Karpas-422 (cell line): ENCODE measurements around the gene FMO2. TPM values are rescaled to one million over a fixed set of nuclear protein-coding genes. Genes with fewer than 3 reads are reported as not detected.

Experiments
- DNase-seq: peaks from one replicate; pipeline ENCODE4 v3.0.0-alpha.2; 2015
- H2AFZ ChIP-seq: fragments of 200-600 bp; sonication (generic); 2 replicates; pipeline ENCODE4 v1.6.1; 2014; ENCODE audit warnings: antibody characterized with exemption, low read length, mixed read lengths
- H3K27ac ChIP-seq: fragments of 200-600 bp; sonication (generic); 2 replicates; pipeline ENCODE4 v1.5.1; 2014; ENCODE audit warnings: mild to moderate bottlenecking, low read length, moderate library complexity
- H3K27me3 ChIP-seq: fragments of 200-600 bp; sonication (generic); 2 replicates; pipeline ENCODE4 v1.6.1; 2014; ENCODE audit warnings: low read length, mixed read lengths
- H3K36me3 ChIP-seq: fragments of 200-600 bp; sonication (generic); 2 replicates; pipeline ENCODE4 v1.6.1; 2014; ENCODE audit warnings: low read length, mixed read lengths; ENCODE audit not compliant: insufficient read depth
- H3K4me1 ChIP-seq: fragments of 200-600 bp; sonication (generic); 2 replicates; pipeline ENCODE4 v1.6.1; 2014; ENCODE audit warnings: mild to moderate bottlenecking, low read length, mixed read lengths
- H3K4me2 ChIP-seq: fragments of 200-600 bp; sonication (generic); 2 replicates; pipeline ENCODE4 v1.6.1; 2014; ENCODE audit warnings: low read length, low read depth, mild to moderate bottlenecking; ENCODE audit not compliant: poor library complexity, severe bottlenecking
- H3K4me3 ChIP-seq: fragments of 200-600 bp; sonication (generic); 2 replicates; pipeline ENCODE4 v1.5.1; 2014; ENCODE audit warnings: mild to moderate bottlenecking, antibody characterized with exemption, low read length, mixed read lengths
- H3K79me2 ChIP-seq: fragments of 200-600 bp; sonication (generic); 2 replicates; pipeline ENCODE4 v1.6.1; 2014; ENCODE audit warnings: mild to moderate bottlenecking, low read length, mixed read lengths
- H3K9ac ChIP-seq: fragments of 200-600 bp; sonication (generic); 2 replicates; pipeline ENCODE4 v1.6.0; 2014; ENCODE audit warnings: low read length
- H3K9me2 ChIP-seq: fragments of 200-600 bp; sonication (generic), shearing (Covaris generic); replicated peaks from 2 replicates; pipeline ENCODE4 v1.6.0; 2014; ENCODE audit warnings: mild to moderate bottlenecking, low read length, moderate library complexity; ENCODE audit not compliant: insufficient read depth
- H3K9me3 ChIP-seq: fragments of 300-700, 200-600 bp; sonication (generic); 2 replicates; pipeline ENCODE4 v1.6.1; 2014; ENCODE audit warnings: low read length, mixed read lengths
- H4K20me1 ChIP-seq: fragments of 200-600 bp; sonication (generic); 2 replicates; pipeline ENCODE4 v1.6.1; 2014; ENCODE audit warnings: mild to moderate bottlenecking, antibody characterized with exemption, low read length, low read depth; ENCODE audit not compliant: insufficient read depth
- small RNA-seq: library from RNA; depleted of rRNA; stranded (forward); fragments of <200 nt; gene quantifications from one replicate; pipeline ENCODE3, GENCODE V24; 2014
- total RNA-seq: library from RNA; depleted of rRNA; stranded (reverse); fragments of >200 nt; shearing (Covaris generic); gene quantifications from 2 replicates; pipeline ENCODE4 v1.2.3, GENCODE V29; 2014; ENCODE audit warnings: low replicate concordance; rRNA removed

FMO2 gene
- total RNA-seq, 1 experiment from 2014 or later = not detected

GRCh38 chr1:171258943-171259342 is 73.8 kb downstream of the FMO2 start:
- H3K27me3 ChIP-seq = no peaks in the 10 kb centered on the region
- no peaks in the 10 kb centered on the region for H3K36me3 ChIP-seq
- no peak overlapping the region for H2AFZ ChIP-seq
- H3K27ac ChIP-seq = no peak overlapping the region
- no peak overlapping the region for H3K9ac ChIP-seq
- no peaks in the 10 kb centered on the region for H3K79me2 ChIP-seq
- H3K9me2 ChIP-seq = no peaks in the 10 kb centered on the region
- no peaks in the 10 kb centered on the region for H3K4me1 ChIP-seq
- no peak overlapping the region for H3K4me2 ChIP-seq
- H4K20me1 ChIP-seq = no peaks in the 10 kb centered on the region
- no peaks in the 10 kb centered on the region for H3K9me3 ChIP-seq
- H3K4me3 ChIP-seq = no peak overlapping the region
- no peak for DNase-seq

Small RNAs within 50 kb of the gene (small RNA-seq; reads per million reads assigned to genes)
- not detected for gene RF00019

Other genes with a start within 250 kb of the FMO2 start
- not detected in 2 replicates for gene MROH9, start 249.8 kb upstream of the FMO2 start, total RNA-seq
- gene FMO3, start 94.4 kb upstream of the FMO2 start, total RNA-seq = not detected in 2 replicates
- gene FMO1, start 63.2 kb downstream of the FMO2 start, total RNA-seq = not detected in 2 replicates
- gene FMO4, start 128.9 kb downstream of the FMO2 start, total RNA-seq = 4.5 and 4.6 TPM in 2 replicates